ENCODE data around the gene ACOT11. TPM values are rescaled to one million over a fixed set of nuclear protein-coding genes. Genes with fewer than 3 reads are reported as not detected.

The ACOT11 gene
- total RNA-seq, 1 donor from 2014 or later = 0.35 TPM

DNA sequence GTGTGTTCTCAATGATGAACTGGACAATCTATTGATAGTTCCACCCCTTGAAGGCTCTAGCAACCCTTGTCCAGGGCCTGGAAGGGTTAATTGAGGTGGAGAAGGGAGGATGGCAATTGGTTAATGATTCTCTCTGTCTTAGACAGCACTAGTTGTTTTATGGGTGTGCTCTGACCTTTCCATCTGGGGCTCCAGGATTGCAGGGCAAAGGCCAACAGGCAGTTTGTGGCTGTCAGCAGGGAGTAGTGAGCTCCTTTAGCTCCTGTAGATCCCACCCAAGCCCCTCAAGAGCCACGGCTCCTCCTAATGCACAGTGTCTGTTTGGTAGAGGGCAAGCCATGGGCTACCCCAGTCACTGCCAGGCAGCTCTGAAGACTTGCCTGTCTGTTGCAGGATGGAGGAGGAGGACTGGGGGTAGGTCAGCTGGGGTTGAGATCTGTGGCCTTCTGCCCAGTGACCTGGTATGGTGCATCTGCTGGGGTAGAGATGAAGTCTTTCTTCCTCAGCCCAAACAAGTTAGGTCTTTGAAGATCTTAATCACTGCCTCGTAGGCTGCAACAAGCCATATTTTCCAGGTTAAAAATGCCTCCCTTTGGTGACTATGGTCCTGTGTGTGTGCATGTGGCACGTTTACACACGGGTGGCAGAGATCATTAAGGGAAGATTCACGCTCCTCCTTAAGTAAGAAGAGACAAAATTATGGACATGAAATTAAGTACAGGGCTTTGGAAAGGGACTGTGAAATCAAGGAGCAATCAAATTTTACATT, 101.3 kb downstream of the ACOT11 start:
- H3K36me3 Mint-ChIP-seq (ENCODE audit: unreplicated experiment) = no peaks in the 10 kb centered on the region
- peaks cover 37% of the 10 kb centered on the region for H3K27me3 Mint-ChIP-seq (ENCODE audit: unreplicated experiment)
- H3K4me1 Mint-ChIP-seq (ENCODE audit: unreplicated experiment) = no peaks in the 10 kb centered on the region
- no peak overlapping the region for H3K27ac Mint-ChIP-seq (ENCODE audit: unreplicated experiment)
- TF ChIP-seq, protein P1, sequence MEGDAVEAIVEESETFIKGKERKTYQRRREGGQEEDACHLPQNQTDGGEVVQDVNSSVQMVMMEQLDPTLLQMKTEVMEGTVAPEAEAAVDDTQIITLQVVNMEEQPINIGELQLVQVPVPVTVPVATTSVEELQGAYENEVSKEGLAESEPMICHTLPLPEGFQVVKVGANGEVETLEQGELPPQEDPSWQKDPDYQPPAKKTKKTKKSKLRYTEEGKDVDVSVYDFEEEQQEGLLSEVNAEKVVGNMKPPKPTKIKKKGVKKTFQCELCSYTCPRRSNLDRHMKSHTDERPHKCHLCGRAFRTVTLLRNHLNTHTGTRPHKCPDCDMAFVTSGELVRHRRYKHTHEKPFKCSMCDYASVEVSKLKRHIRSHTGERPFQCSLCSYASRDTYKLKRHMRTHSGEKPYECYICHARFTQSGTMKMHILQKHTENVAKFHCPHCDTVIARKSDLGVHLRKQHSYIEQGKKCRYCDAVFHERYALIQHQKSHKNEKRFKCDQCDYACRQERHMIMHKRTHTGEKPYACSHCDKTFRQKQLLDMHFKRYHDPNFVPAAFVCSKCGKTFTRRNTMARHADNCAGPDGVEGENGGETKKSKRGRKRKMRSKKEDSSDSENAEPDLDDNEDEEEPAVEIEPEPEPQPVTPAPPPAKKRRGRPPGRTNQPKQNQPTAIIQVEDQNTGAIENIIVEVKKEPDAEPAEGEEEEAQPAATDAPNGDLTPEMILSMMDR (IDR thresholded peaks at IDR 0.05) = no peak
- no peak overlapping the region for H3K4me3 Mint-ChIP-seq (ENCODE audit: unreplicated experiment)
- no peaks in the 10 kb centered on the region for H3K9me3 Mint-ChIP-seq (ENCODE audit: unreplicated experiment)
- no peak for DNase-seq (ENCODE audit: extremely low spot score, unreplicated experiment)

DNA sequence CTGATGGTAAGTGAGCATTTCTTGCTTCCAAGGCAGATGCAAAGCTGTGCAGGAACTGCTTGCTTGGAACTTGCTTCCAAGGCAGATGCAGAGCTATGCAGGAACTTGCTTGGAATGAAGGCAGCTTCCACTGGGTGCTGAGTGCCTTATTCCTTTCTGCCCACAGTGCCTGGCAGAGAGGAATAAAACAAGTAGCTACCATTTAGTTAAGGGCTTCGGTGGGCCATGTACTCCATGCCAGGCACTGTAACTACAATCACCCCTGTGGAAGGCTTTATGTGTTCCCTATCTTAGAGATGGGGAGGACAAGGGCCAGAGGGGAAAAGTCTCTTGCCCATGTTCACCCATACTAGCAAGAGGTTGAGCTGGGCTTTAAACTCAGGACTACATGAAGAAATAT, 101.9 kb downstream of the ACOT11 start:
- Mint-ChIP-seq H3K4me3 (ENCODE audit: unreplicated experiment) (no peak overlapping the region), H3K9me3 (ENCODE audit: unreplicated experiment) (no peaks in the 10 kb centered on the region), H3K27ac (ENCODE audit: unreplicated experiment) (no peak overlapping the region), H3K4me1 (ENCODE audit: unreplicated experiment) (no peaks in the 10 kb centered on the region), H3K36me3 (ENCODE audit: unreplicated experiment) (no peaks in the 10 kb centered on the region), H3K27me3 (ENCODE audit: unreplicated experiment) (peaks cover 37% of the 10 kb centered on the region)
- DNase-seq (ENCODE audit: extremely low spot score, unreplicated experiment) = no peak
- TF ChIP-seq, protein P1 (IDR thresholded peaks at IDR 0.05) = no peak

DNA sequence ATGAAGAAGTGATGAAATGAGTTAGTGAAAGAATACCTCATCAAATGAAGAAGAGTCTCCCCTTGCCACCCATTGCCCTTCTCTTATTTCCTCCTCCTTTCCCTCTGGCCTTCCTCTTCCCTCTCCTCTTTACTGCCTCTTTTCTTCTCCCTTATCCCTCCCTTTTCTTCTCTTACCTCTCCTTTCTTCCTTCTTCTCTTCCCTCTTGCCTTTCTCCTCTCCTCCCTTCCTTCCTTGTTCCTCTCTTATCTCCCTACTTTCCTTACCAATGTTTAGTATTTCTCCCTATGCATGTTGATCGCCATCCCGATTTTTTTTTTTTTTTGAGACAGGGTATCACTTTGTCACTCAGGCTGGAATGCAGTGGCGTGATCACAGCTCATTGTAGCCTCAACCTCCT, 102.4 kb downstream of the ACOT11 start:
- H3K36me3 Mint-ChIP-seq (ENCODE audit: unreplicated experiment) = no peaks in the 10 kb centered on the region
- H3K27ac Mint-ChIP-seq (ENCODE audit: unreplicated experiment) = no peak overlapping the region
- TF ChIP-seq, protein P1 (IDR thresholded peaks at IDR 0.05) = no peak
- peaks cover 37% of the 10 kb centered on the region for H3K27me3 Mint-ChIP-seq (ENCODE audit: unreplicated experiment)
- no peaks in the 10 kb centered on the region for H3K9me3 Mint-ChIP-seq (ENCODE audit: unreplicated experiment)
- no peaks in the 10 kb centered on the region for H3K4me1 Mint-ChIP-seq (ENCODE audit: unreplicated experiment)
- no peak overlapping the region for H3K4me3 Mint-ChIP-seq (ENCODE audit: unreplicated experiment)
- DNase-seq (ENCODE audit: extremely low spot score, unreplicated experiment) = no peak

DNA sequence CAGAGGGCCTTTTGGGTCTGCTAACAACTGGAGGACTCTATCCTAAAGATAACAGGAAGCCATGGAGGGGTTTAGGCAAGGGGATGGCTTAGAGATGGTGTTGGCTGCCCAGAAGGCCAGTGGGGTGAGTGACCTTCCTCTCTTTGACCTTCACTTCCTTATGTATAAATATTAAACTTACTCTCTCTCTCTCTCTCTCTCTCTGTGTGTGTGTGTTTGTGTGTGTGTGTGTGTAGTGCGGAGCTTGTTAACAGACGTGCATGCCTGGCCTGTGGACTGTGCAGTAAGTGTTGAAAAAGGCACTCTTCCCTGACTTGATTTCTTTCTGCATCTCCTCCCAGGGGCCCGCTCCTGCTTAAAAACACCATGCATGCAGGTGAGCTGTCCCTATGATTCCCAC, 103.6 kb downstream of the ACOT11 start:
- Mint-ChIP-seq H3K4me3 (ENCODE audit: unreplicated experiment) (no peak overlapping the region), H3K36me3 (ENCODE audit: unreplicated experiment) (no peaks in the 10 kb centered on the region), H3K4me1 (ENCODE audit: unreplicated experiment) (no peaks in the 10 kb centered on the region), H3K27ac (ENCODE audit: unreplicated experiment) (no peak overlapping the region), H3K27me3 (ENCODE audit: unreplicated experiment) (peaks cover 35% of the 10 kb centered on the region), H3K9me3 (ENCODE audit: unreplicated experiment) (no peaks in the 10 kb centered on the region)
- DNase-seq (ENCODE audit: extremely low spot score, unreplicated experiment) = no peak
- TF ChIP-seq, protein P1 (IDR thresholded peaks at IDR 0.05) = no peak

DNA sequence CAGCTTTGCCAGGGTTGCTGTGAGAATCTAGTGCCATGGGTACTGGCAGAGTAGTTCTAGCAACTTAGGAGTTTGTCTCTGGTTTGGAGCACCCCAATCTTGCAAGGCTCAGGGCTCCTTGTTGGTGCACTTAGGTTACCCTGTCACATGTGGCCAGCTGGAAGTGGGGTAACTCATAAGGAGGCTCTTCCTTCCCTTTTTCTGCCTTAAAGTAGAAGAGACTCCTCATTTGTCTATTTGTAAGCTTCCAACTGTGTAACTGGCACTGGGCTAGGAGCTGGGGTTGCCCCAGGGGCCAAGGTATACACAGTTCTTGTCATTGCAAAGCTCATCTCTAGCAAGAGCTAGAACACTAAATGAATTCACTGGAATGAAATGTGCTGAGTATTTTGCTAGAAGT, 104.1 kb downstream of the ACOT11 start:
- Mint-ChIP-seq H3K4me3 (ENCODE audit: unreplicated experiment) (no peak overlapping the region), H3K36me3 (ENCODE audit: unreplicated experiment) (no peaks in the 10 kb centered on the region), H3K27ac (ENCODE audit: unreplicated experiment) (no peak overlapping the region), H3K27me3 (ENCODE audit: unreplicated experiment) (peaks cover 35% of the 10 kb centered on the region), H3K9me3 (ENCODE audit: unreplicated experiment) (no peaks in the 10 kb centered on the region), H3K4me1 (ENCODE audit: unreplicated experiment) (no peaks in the 10 kb centered on the region)
- TF ChIP-seq, protein P1 (IDR thresholded peaks at IDR 0.05) = no peak
- no peak for DNase-seq (ENCODE audit: extremely low spot score, unreplicated experiment)

All from osteocyte (in vitro differentiated cells).